Measurements from ENCODE around the gene LONP1.
"Not testable (repeated sequence)": the region's sequence is repeated elsewhere in the genome, so short reads cannot be mapped to it uniquely, and the experiment has no call there.

Gene LONP1

GRCh38 chr19:5707576-5708575 lies 12.1 kb downstream of the LONP1 start:
- no peak for DNase-seq

GRCh38 chr19:5706876-5707573 lies 12.9 kb downstream of the LONP1 start:
- no peak for DNase-seq

- DNase-seq: no peak
These were observed 14.4 kb downstream of the LONP1 start for GRCh38 chr19:5705552-5705951.

- DNase-seq: no peak
These were observed 15.8 kb downstream of the LONP1 start for GRCh38 chr19:5703819-5704818.

GRCh38 chr19:5702053-5702410 lies 17.9 kb downstream of the LONP1 start:
- DNase-seq: not testable (repeated sequence)

GRCh38 chr19:5700455-5701092 lies 19.4 kb downstream of the LONP1 start:
- no peak for DNase-seq

GRCh38 chr19:5698635-5699422 lies 21.1 kb downstream of the LONP1 start:
- DNase-seq: no peak

- DNase-seq: no peak
These were observed 21.9 kb downstream of the LONP1 start for GRCh38 chr19:5697890-5698634.

GRCh38 chr19:5697022-5697889 lies 22.7 kb downstream of the LONP1 start:
- DNase-seq: no peak

- no peak for DNase-seq
These were observed 23.5 kb downstream of the LONP1 start for GRCh38 chr19:5696196-5697021.

- DNase-seq: no peak
These were observed 24.2 kb downstream of the LONP1 start for GRCh38 chr19:5695649-5696195.

GRCh38 chr19:5694956-5695648 lies 24.8 kb downstream of the LONP1 start:
- DNase-seq: no peak

GRCh38 chr19:5694167-5694955 lies 25.6 kb downstream of the LONP1 start:
- DNase-seq: no peak

- DNase-seq: no peak
These were observed 26.5 kb downstream of the LONP1 start for GRCh38 chr19:5693195-5694166.

GRCh38 chr19:5692723-5693194 lies 27.2 kb downstream of the LONP1 start:
- no peak for DNase-seq
